Measurements from ENCODE around the gene FOCAD. TPM values are rescaled to one million over a fixed set of nuclear protein-coding genes. Genes with fewer than 3 reads are reported as not detected.

FOCAD gene
- total and polyA plus RNA-seq, 2 experiments from 2014 or later = 20.8 to 67.4 TPM

- no peak for DNase-seq
- H3K4me3 ChIP-seq = no peak overlapping the region
- TF ChIP-seq EZH2 (IDR thresholded peaks at IDR 0.05; ENCODE audit: insufficient read depth, poor library complexity, severe bottlenecking) (no peak), EZH2phosphoT487 (IDR thresholded peaks at IDR 0.05; ENCODE audit: insufficient read depth, low read depth) (no peak)
- H2AFZ ChIP-seq = no peak overlapping the region
- 95 to 96% methylated on average over 1 of the region's 1 CpG for WGBS, 2 experiments (ENCODE audit: low coverage in 1 of 2, low lambda C conversion rate in 2 of 2, missing lambda C conversion rate in 2 of 2)
- H3K4me2 ChIP-seq (ENCODE audit: unreplicated experiment) = no peak overlapping the region
- in situ Hi-C loops (cut with MboI) = no loop called here
- H3K79me2 ChIP-seq (ENCODE audit: insufficient read depth) = no peaks in the 10 kb centered on the region
- no peak overlapping the region for H3K9ac ChIP-seq
- H3K9me3 ChIP-seq (ENCODE audit: low read depth) = no peaks in the 10 kb centered on the region
- H3K27ac ChIP-seq = no peak overlapping the region
- H3F3A ChIP-seq (ENCODE audit: insufficient read depth) = no peaks in the 10 kb centered on the region
- H3K36me3 ChIP-seq (ENCODE audit: low read depth) = peaks cover 11% of the 10 kb centered on the region; the same call in 1 of the 2 replicates
- H3K4me1 ChIP-seq (ENCODE audit: insufficient read depth) = no peaks in the 10 kb centered on the region
- H4K20me1 ChIP-seq (ENCODE audit: insufficient read depth) = no peaks in the 10 kb centered on the region
- H3K27me3 ChIP-seq (replicated peaks; ENCODE audit: insufficient read depth) = no peaks in the 10 kb centered on the region
- H3K9me2 ChIP-seq (ENCODE audit: insufficient read depth) = no peaks in the 10 kb centered on the region
Measured at GRCh38 chr9:20740304-20740703, 56.2 kb downstream of the FOCAD start.

GRCh38 chr9:20740929-20741582 lies 57.0 kb downstream of the FOCAD start:
- H3K9ac ChIP-seq = no peak overlapping the region
- no peak overlapping the region for H2AFZ ChIP-seq
- 97 to 98% methylated on average over 2 of the region's 2 CpGs for WGBS, 2 experiments (ENCODE audit: low coverage in 1 of 2, low lambda C conversion rate in 2 of 2, missing lambda C conversion rate in 2 of 2)
- no peak overlapping the region for H3K4me2 ChIP-seq (ENCODE audit: unreplicated experiment)
- H3K79me2 ChIP-seq (ENCODE audit: insufficient read depth) = no peaks in the 10 kb centered on the region
- H3K27ac ChIP-seq = no peak overlapping the region
- H3K9me3 ChIP-seq (ENCODE audit: low read depth) = no peaks in the 10 kb centered on the region
- in situ Hi-C loops (cut with MboI) = no loop called here
- DNase-seq = no peak
- TF ChIP-seq EZH2phosphoT487 (IDR thresholded peaks at IDR 0.05; ENCODE audit: insufficient read depth, low read depth) = no peak
- TF ChIP-seq EZH2 (IDR thresholded peaks at IDR 0.05; ENCODE audit: insufficient read depth, poor library complexity, severe bottlenecking) = no peak
- H3F3A ChIP-seq (ENCODE audit: insufficient read depth) = no peaks in the 10 kb centered on the region
- H3K4me3 ChIP-seq = no peak overlapping the region
- H3K9me2 ChIP-seq (ENCODE audit: insufficient read depth) = no peaks in the 10 kb centered on the region
- peaks cover 11% of the 10 kb centered on the region; the same call in 1 of the 2 replicates for H3K36me3 ChIP-seq (ENCODE audit: low read depth)
- H3K4me1 ChIP-seq (ENCODE audit: insufficient read depth) = no peaks in the 10 kb centered on the region
- H3K27me3 ChIP-seq (replicated peaks; ENCODE audit: insufficient read depth) = no peaks in the 10 kb centered on the region
- H4K20me1 ChIP-seq (ENCODE audit: insufficient read depth) = no peaks in the 10 kb centered on the region

- H3K27me3 ChIP-seq (replicated peaks; ENCODE audit: insufficient read depth) = no peaks in the 10 kb centered on the region
- H3F3A ChIP-seq (ENCODE audit: insufficient read depth) = no peaks in the 10 kb centered on the region
- no peak overlapping the region for H3K9ac ChIP-seq
- H3K9me3 ChIP-seq (ENCODE audit: low read depth) = no peaks in the 10 kb centered on the region
- H3K79me2 ChIP-seq (ENCODE audit: insufficient read depth) = no peaks in the 10 kb centered on the region
- H4K20me1 ChIP-seq (ENCODE audit: insufficient read depth) = no peaks in the 10 kb centered on the region
- in situ Hi-C loops (cut with MboI) = no loop called here
- TF ChIP-seq EZH2phosphoT487 (IDR thresholded peaks at IDR 0.05; ENCODE audit: insufficient read depth, low read depth) (no peak), EZH2 (IDR thresholded peaks at IDR 0.05; ENCODE audit: insufficient read depth, poor library complexity, severe bottlenecking) (no peak)
- H3K4me2 ChIP-seq (ENCODE audit: unreplicated experiment) = no peak overlapping the region
- no peaks in the 10 kb centered on the region for H3K9me2 ChIP-seq (ENCODE audit: insufficient read depth)
- no peak overlapping the region for H3K4me3 ChIP-seq
- peaks cover 11% of the 10 kb centered on the region; the same call in 1 of the 2 replicates for H3K36me3 ChIP-seq (ENCODE audit: low read depth)
- H3K4me1 ChIP-seq (ENCODE audit: insufficient read depth) = no peaks in the 10 kb centered on the region
- no peak overlapping the region for H2AFZ ChIP-seq
- DNase-seq = no peak
- no peak overlapping the region for H3K27ac ChIP-seq
- 98 to 99% methylated on average over 3 of the region's 3 CpGs for WGBS, 2 experiments (ENCODE audit: low coverage in 1 of 2, low lambda C conversion rate in 2 of 2, missing lambda C conversion rate in 2 of 2)
Measured at GRCh38 chr9:20742833-20743232, 58.8 kb downstream of the FOCAD start.

GRCh38 chr9:20744036-20744630 lies 60.1 kb downstream of the FOCAD start:
- Histone ChIP-seq H3K27me3 (replicated peaks; ENCODE audit: insufficient read depth) (no peaks in the 10 kb centered on the region), H3K9ac (no peak overlapping the region), H3K9me2 (ENCODE audit: insufficient read depth) (no peaks in the 10 kb centered on the region), H3K4me3 (no peak overlapping the region), H2AFZ (no peak overlapping the region), H3K36me3 (ENCODE audit: low read depth) (peaks cover 15% of the 10 kb centered on the region; the same call in 1 of the 2 replicates), H3K4me1 (ENCODE audit: insufficient read depth) (no peaks in the 10 kb centered on the region), H3K9me3 (ENCODE audit: low read depth) (no peaks in the 10 kb centered on the region), H3K4me2 (ENCODE audit: unreplicated experiment) (no peak overlapping the region), H3F3A (ENCODE audit: insufficient read depth) (no peaks in the 10 kb centered on the region), H4K20me1 (ENCODE audit: insufficient read depth) (no peaks in the 10 kb centered on the region), H3K79me2 (ENCODE audit: insufficient read depth) (no peaks in the 10 kb centered on the region), H3K27ac (no peak overlapping the region)
- DNase-seq = no peak
- 9 to 14% methylated on average over 2 of the region's 2 CpGs for WGBS, 2 experiments (ENCODE audit: low coverage in 1 of 2, low lambda C conversion rate in 2 of 2, missing lambda C conversion rate in 2 of 2)
- TF ChIP-seq EZH2phosphoT487 (IDR thresholded peaks at IDR 0.05; ENCODE audit: insufficient read depth, low read depth) = no peak
- TF ChIP-seq EZH2 (IDR thresholded peaks at IDR 0.05; ENCODE audit: insufficient read depth, poor library complexity, severe bottlenecking) = no peak
- in situ Hi-C loops (cut with MboI) = no loop called here

Measured in GM23248 (cell line).